ENCODE data around the gene IGSF8. TPM values are rescaled to one million over a fixed set of nuclear protein-coding genes. Genes with fewer than 3 reads are reported as not detected.

Gene IGSF8
- total RNA-seq, result 10 to 100 TPM; 17.0 to 19.6 (median 17.2) TPM

GRCh38 chr1:160097911-160098851 lies at the start of gene IGSF8:
IGSF8 (minus strand) TSS chr1:160098619; CDS start chr1:160098472, 147 bp downstream.
- DNase-seq, result peak; percentile 97
- 4 to 13% methylated on average over 3 to 29 of the region's 64 CpGs for WGBS, 2 donors
- TF ChIP-seq POLR2A (IDR thresholded peaks at IDR 0.05) (peak in 2 of 4 donors; percentile 36 to 63), CTCF (IDR thresholded peaks at IDR 0.05) (no peak)
- Histone ChIP-seq H3K27me3 (no peaks in the 10 kb centered on the region), H3K36me3 (peaks cover 0 to 22% (median 5%) of the 10 kb centered on the region in 3 donors), H3K27ac (peak within 1 kb of the TSS; percentile 83 to 97 (median 94)), H3K4me1 (peaks cover 23 to 61% (median 28%) of the 10 kb centered on the region in 3 donors), H3K4me3 (peak within 1 kb of the TSS; percentile 55 to 94 (median 85)), H3K9me3 (no peaks in the 10 kb centered on the region)
- intact Hi-C loops (cut with DNase I), result loop anchor here (10.0 kb wide), 1 partner anchor 157 kb away; no protein-coding TSS in a partner anchor

GRCh38 chr1:160148121-160148520 lies 49.7 kb upstream of the IGSF8 start:
- H3K27me3 ChIP-seq, result no peaks in the 10 kb centered on the region
- no peaks in the 10 kb centered on the region for H3K4me1 ChIP-seq
- TF ChIP-seq POLR2A (IDR thresholded peaks at IDR 0.05) (no peak), CTCF (IDR thresholded peaks at IDR 0.05) (no peak)
- H3K27ac ChIP-seq, result no peak overlapping the region
- WGBS, 2 donors, result 79 to 92% methylated on average over 3 of the region's 3 CpGs
- DNase-seq, result no peak
- no peaks in the 10 kb centered on the region for H3K9me3 ChIP-seq
- no peak overlapping the region for H3K4me3 ChIP-seq
- no peaks in the 10 kb centered on the region for H3K36me3 ChIP-seq
- intact Hi-C loops (cut with DNase I), result no loop called here

- 83 to 89% methylated on average over 14 of the region's 14 CpGs for WGBS, 2 donors
- Histone ChIP-seq H3K4me3 (no peak overlapping the region), H3K27ac (no peak overlapping the region), H3K36me3 (no peaks in the 10 kb centered on the region), H3K4me1 (no peaks in the 10 kb centered on the region), H3K27me3 (no peaks in the 10 kb centered on the region), H3K9me3 (no peaks in the 10 kb centered on the region)
- no peak for TF ChIP-seq POLR2A (IDR thresholded peaks at IDR 0.05)
- no peak for TF ChIP-seq CTCF (IDR thresholded peaks at IDR 0.05)
- intact Hi-C loops (cut with DNase I), result no loop called here
- no peak for DNase-seq
Observed at GRCh38 chr1:160146107-160146506, 47.7 kb upstream of the IGSF8 start.

- H3K9me3 ChIP-seq, result no peaks in the 10 kb centered on the region
- WGBS, 2 donors, result 58 to 68% methylated on average over 4 of the region's 4 CpGs
- no peak overlapping the region for H3K27ac ChIP-seq
- intact Hi-C loops (cut with DNase I), result no loop called here
- H3K36me3 ChIP-seq, result no peaks in the 10 kb centered on the region
- TF ChIP-seq CTCF (IDR thresholded peaks at IDR 0.05) (no peak), POLR2A (IDR thresholded peaks at IDR 0.05) (no peak)
- no peaks in the 10 kb centered on the region for H3K4me1 ChIP-seq
- DNase-seq, result no peak
- no peaks in the 10 kb centered on the region for H3K27me3 ChIP-seq
- no peak overlapping the region for H3K4me3 ChIP-seq
Observed at GRCh38 chr1:160144921-160145320, 46.5 kb upstream of the IGSF8 start.

GRCh38 chr1:160143695-160144094 lies 45.3 kb upstream of the IGSF8 start:
- DNase-seq, result no peak
- Histone ChIP-seq H3K4me3 (no peak overlapping the region), H3K9me3 (no peaks in the 10 kb centered on the region), H3K4me1 (no peaks in the 10 kb centered on the region), H3K36me3 (no peaks in the 10 kb centered on the region), H3K27ac (no peak overlapping the region), H3K27me3 (no peaks in the 10 kb centered on the region)
- WGBS, 2 donors, result 33 to 37% methylated on average over 1 of the region's 1 CpG
- intact Hi-C loops (cut with DNase I), result no loop called here
- TF ChIP-seq POLR2A (IDR thresholded peaks at IDR 0.05) (no peak), CTCF (IDR thresholded peaks at IDR 0.05) (no peak)
